NOMO-1 (cell line): Measurements from ENCODE around the gene SLC26A2.

Experiments used
- DNase-seq, 2 experiments: peaks; one replicate each; lab custom pipeline; 2025; ENCODE audit not compliant: unreplicated experiment in 2 of 2; lab: John Stamatoyannopoulos, UW

SLC26A2 gene

GRCh38 chr5:150033334-150033733, 72.8 kb downstream of the SLC26A2 start:
- DNase-seq = no peak

GRCh38 chr5:150034662-150035061, 74.1 kb downstream of the SLC26A2 start:
- DNase-seq = no peak

GRCh38 chr5:150035139-150035895, 74.8 kb downstream of the SLC26A2 start:
- DNase-seq = peak; percentile 45 to 70

GRCh38 chr5:150036513-150036912, 76.0 kb downstream of the SLC26A2 start:
- no peak for DNase-seq
